Trophoblast cell (in vitro differentiated cells and primary cell): Measurements from ENCODE around the gene HERC6.

Experiments
- DNase-seq, 2 donors: peaks; one replicate each; pipeline ENCODE4 v3.0.0-alpha.2; 2016
- H2AFZ ChIP-seq: 2 replicates; pipeline ENCODE4 v1.6.1; 2013; ENCODE audit warnings: low read length, moderate library complexity, mild to moderate bottlenecking; ENCODE audit not compliant: insufficient read depth, poor library complexity
- H2AK5ac ChIP-seq: 2 replicates; pipeline ENCODE4 v1.6.1; 2013; ENCODE audit warnings: mild to moderate bottlenecking, low read length
- H2BK120ac ChIP-seq: 2 replicates; pipeline ENCODE4 v1.6.1; 2013; ENCODE audit warnings: low read length, mild to moderate bottlenecking, moderate library complexity; ENCODE audit not compliant: insufficient read depth, poor library complexity
- H2BK12ac ChIP-seq: 2 replicates; pipeline ENCODE4 v1.6.1; 2013; ENCODE audit warnings: mild to moderate bottlenecking, low read length, moderate library complexity
- H2BK5ac ChIP-seq: 2 replicates; pipeline ENCODE4 v1.6.1; 2013; ENCODE audit warnings: low read length, low read depth, moderate library complexity, mild to moderate bottlenecking; ENCODE audit not compliant: poor library complexity
- H3K14ac ChIP-seq: 2 replicates; pipeline ENCODE4 v1.6.1; 2013; ENCODE audit warnings: mild to moderate bottlenecking, low read length
- H3K18ac ChIP-seq: 2 replicates; pipeline ENCODE4 v1.6.1; 2013; ENCODE audit warnings: mild to moderate bottlenecking, low read length
- H3K23ac ChIP-seq: 2 replicates; pipeline ENCODE4 v1.6.1; 2013; ENCODE audit warnings: low read length
- H3K27ac ChIP-seq: 2 replicates; pipeline ENCODE4 v1.5.1; 2013; ENCODE audit warnings: low read depth, mild to moderate bottlenecking, inconsistent platforms, low read length, moderate library complexity
- H3K27me3 ChIP-seq: 2 replicates; pipeline ENCODE4 v1.6.1; 2013; ENCODE audit warnings: inconsistent platforms, mild to moderate bottlenecking, low read length, moderate library complexity; ENCODE audit not compliant: insufficient read depth
- H3K36me3 ChIP-seq, 2 experiments: 1 replicate in 1 of 2; 2 replicates in 1 of 2; pipeline ENCODE4 v1.6.1; 2013; ENCODE audit warnings: low read length in 2 of 2, mild to moderate bottlenecking in 2 of 2, moderate library complexity in 1 of 2; ENCODE audit not compliant: insufficient read depth in 2 of 2, control insufficient read depth in 1 of 2
- H3K4ac ChIP-seq: 2 replicates; pipeline ENCODE4 v1.6.1; 2013; ENCODE audit warnings: low read depth, mild to moderate bottlenecking, low read length, moderate library complexity
- H3K4me1 ChIP-seq, 2 experiments: 1 replicate in 1 of 2; 2 replicates in 1 of 2; pipeline ENCODE4 v1.6.1; 2013; ENCODE audit warnings: low read length in 2 of 2, mild to moderate bottlenecking in 2 of 2, moderate library complexity in 1 of 2; ENCODE audit not compliant: insufficient read depth in 2 of 2, control insufficient read depth in 1 of 2
- H3K4me2 ChIP-seq: 2 replicates; pipeline ENCODE4 v1.6.1; 2013; ENCODE audit warnings: inconsistent platforms, mild to moderate bottlenecking, low read length, moderate library complexity
- H3K4me3 ChIP-seq: 2 replicates; pipeline ENCODE4 v1.5.1; 2013; ENCODE audit warnings: mild to moderate bottlenecking, low read depth, low read length, inconsistent platforms
- H3K79me1 ChIP-seq: one replicate; pipeline ENCODE4 v1.6.1; 2013; ENCODE audit warnings: low read length
- H3K79me2 ChIP-seq: 2 replicates; pipeline ENCODE4 v1.6.1; 2013; ENCODE audit warnings: low read length, mild to moderate bottlenecking; ENCODE audit not compliant: control insufficient read depth, insufficient read depth, poor library complexity
- H3K9ac ChIP-seq: 2 replicates; pipeline ENCODE4 v1.6.1; 2013; ENCODE audit warnings: mild to moderate bottlenecking, low read length
- H3K9me3 ChIP-seq: 2 replicates; pipeline ENCODE4 v1.6.1; 2013; ENCODE audit warnings: low read depth, mild to moderate bottlenecking, control low read depth, inconsistent platforms, low read length; ENCODE audit not compliant: insufficient read depth
- H4K12ac ChIP-seq: 2 replicates; pipeline ENCODE4 v1.6.1; 2013; ENCODE audit warnings: low read depth, mild to moderate bottlenecking, low read length, moderate library complexity
- H4K8ac ChIP-seq: 2 replicates; pipeline ENCODE4 v1.6.1; 2013; ENCODE audit warnings: low read depth, mild to moderate bottlenecking, low read length, moderate library complexity
- H4K91ac ChIP-seq: one replicate; pipeline ENCODE4 v1.6.1; 2013; ENCODE audit warnings: low read depth, mild to moderate bottlenecking, low read length, moderate library complexity
- WGBS: extraction: QIAGEN DNeasy Blood & Tissue Kit; methylation state at CpG from one replicate; pipeline ENCODE4 v1.1.7; 2013; ENCODE audit warnings: missing lambda C conversion rate; ENCODE audit not compliant: insufficient read length, insufficient coverage; ENCODE audit errors: extremely low coverage; 5-methylcytosine and 5-hydroxymethylcytosine counted together

The HERC6 gene

DNA sequence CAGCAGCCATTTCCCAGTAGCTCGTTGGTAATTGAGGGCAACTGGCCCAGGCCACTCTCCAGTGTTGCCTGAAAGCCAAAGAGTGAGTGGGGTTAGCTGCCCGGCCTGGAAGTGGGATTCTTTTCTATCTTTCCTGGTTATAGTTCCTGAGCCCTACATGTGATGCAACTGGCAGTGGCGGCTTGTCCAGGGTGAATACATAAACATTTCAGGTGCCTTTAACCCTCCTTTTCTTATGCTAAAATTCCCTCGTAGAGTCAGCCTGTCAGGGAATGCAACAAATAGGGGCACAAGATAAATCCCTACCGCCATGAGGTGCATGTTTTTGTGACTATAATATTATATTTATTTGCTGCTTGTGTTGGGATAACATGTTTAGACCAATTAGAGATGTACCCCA, 64.8 kb downstream of the HERC6 start:
- no peak overlapping the region for H4K8ac ChIP-seq
- H3K4me3 ChIP-seq, result no peak overlapping the region
- no peak overlapping the region for H4K12ac ChIP-seq
- H3K23ac ChIP-seq, result no peak overlapping the region
- no peak overlapping the region for H2BK120ac ChIP-seq
- no peak for DNase-seq
- peaks cover 5 to 6% of the 10 kb centered on the region in 2 experiments for H3K4me1 ChIP-seq
- H3K4ac ChIP-seq, result no peak overlapping the region
- H3K27me3 ChIP-seq, result no peaks in the 10 kb centered on the region
- H2AK5ac ChIP-seq, result no peak overlapping the region
- no peak overlapping the region for H3K4me2 ChIP-seq
- H3K9ac ChIP-seq, result no peak overlapping the region
- H3K27ac ChIP-seq, result no peak overlapping the region
- no peaks in the 10 kb centered on the region for H3K9me3 ChIP-seq
- H3K36me3 ChIP-seq, result peaks cover 0 to 2% of the 10 kb centered on the region in 2 experiments
- no peak overlapping the region for H2AFZ ChIP-seq
- H2BK5ac ChIP-seq, result no peak overlapping the region
- no peak overlapping the region for H4K91ac ChIP-seq
- no peaks in the 10 kb centered on the region for H3K79me2 ChIP-seq
- no peak overlapping the region for H3K14ac ChIP-seq
- H2BK12ac ChIP-seq, result no peak overlapping the region
- H3K79me1 ChIP-seq, result peaks cover 2% of the 10 kb centered on the region
- no peak overlapping the region for H3K18ac ChIP-seq
- no CpG with 5 or more reads among the region's 5 CpGs for whole genome bisulfite sequencing

DNA sequence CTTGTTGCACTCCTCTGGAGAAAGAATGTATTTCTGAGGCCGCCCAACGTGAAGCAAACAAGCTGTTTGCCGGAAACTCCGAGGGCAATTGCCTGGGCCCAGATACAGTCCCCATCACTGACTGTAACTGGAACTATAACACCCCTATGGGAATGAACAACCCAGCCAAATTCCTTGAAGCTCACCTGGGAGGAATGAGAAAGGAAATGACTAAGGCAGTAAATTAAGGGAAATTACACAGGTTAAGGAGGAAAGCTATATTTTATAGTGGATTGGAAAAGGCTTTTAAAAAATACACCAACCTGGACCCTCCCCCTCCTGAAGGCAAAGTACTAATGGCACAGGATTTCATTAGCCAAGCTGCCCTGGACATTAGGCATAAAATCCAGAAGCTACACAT, 66.6 kb downstream of the HERC6 start:
- Histone ChIP-seq H3K9ac (no peak overlapping the region), H3K4me1 (peaks cover 2 to 6% of the 10 kb centered on the region in 2 experiments), H3K4ac (no peak overlapping the region), H4K91ac (no peak overlapping the region), H3K36me3 (peaks cover 0 to 2% of the 10 kb centered on the region in 2 experiments), H2AK5ac (no peak overlapping the region), H4K12ac (no peak overlapping the region), H2BK12ac (no peak overlapping the region), H3K18ac (no peak overlapping the region), H3K14ac (no peak overlapping the region), H2BK5ac (no peak overlapping the region), H2AFZ (no peak overlapping the region), H3K27me3 (no peaks in the 10 kb centered on the region), H3K23ac (no peak overlapping the region), H3K79me1 (no peaks in the 10 kb centered on the region), H4K8ac (no peak overlapping the region), H3K9me3 (no peaks in the 10 kb centered on the region), H2BK120ac (no peak overlapping the region), H3K4me2 (no peak overlapping the region), H3K79me2 (no peaks in the 10 kb centered on the region), H3K27ac (no peak overlapping the region), H3K4me3 (no peak overlapping the region)
- no CpG with 5 or more reads among the region's 4 CpGs for WGBS
- DNase-seq, result no peak

DNA sequence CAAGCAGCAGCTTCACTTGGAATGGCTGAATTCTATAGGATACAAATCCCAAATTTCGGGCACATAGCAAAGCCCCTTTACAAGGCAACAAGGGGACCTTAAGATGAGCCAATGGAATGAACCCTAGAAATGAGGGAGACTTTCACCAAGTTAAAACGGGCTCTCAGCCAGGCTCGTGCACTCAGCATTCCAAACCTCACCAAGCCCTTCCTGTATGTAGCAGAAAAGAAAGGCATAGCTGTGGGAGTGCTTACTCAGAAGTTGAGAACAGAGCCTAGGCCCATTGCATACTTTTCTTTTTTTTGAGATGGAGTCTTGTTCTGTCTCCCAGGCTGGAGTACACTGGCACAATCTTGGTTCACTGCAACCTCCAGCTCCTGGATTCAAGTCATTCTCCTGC, 67.5 kb downstream of the HERC6 start:
- Histone ChIP-seq H3K14ac (no peak overlapping the region), H3K23ac (no peak overlapping the region), H3K27me3 (no peaks in the 10 kb centered on the region), H3K4ac (no peak overlapping the region), H2BK120ac (no peak overlapping the region), H3K9ac (no peak overlapping the region), H3K9me3 (no peaks in the 10 kb centered on the region), H3K79me1 (no peaks in the 10 kb centered on the region), H2BK5ac (no peak overlapping the region), H3K4me2 (no peak overlapping the region), H4K91ac (no peak overlapping the region), H2AFZ (no peak overlapping the region), H2BK12ac (no peak overlapping the region), H4K8ac (no peak overlapping the region), H3K4me3 (no peak overlapping the region), H4K12ac (no peak overlapping the region), H3K4me1 (peaks cover 0 to 5% of the 10 kb centered on the region in 2 experiments), H3K79me2 (no peaks in the 10 kb centered on the region), H3K18ac (no peak overlapping the region), H2AK5ac (no peak overlapping the region), H3K27ac (no peak overlapping the region), H3K36me3 (peaks cover 0 to 2% of the 10 kb centered on the region in 2 experiments)
- WGBS, result no CpG with 5 or more reads among the region's 3 CpGs
- no peak for DNase-seq

DNA sequence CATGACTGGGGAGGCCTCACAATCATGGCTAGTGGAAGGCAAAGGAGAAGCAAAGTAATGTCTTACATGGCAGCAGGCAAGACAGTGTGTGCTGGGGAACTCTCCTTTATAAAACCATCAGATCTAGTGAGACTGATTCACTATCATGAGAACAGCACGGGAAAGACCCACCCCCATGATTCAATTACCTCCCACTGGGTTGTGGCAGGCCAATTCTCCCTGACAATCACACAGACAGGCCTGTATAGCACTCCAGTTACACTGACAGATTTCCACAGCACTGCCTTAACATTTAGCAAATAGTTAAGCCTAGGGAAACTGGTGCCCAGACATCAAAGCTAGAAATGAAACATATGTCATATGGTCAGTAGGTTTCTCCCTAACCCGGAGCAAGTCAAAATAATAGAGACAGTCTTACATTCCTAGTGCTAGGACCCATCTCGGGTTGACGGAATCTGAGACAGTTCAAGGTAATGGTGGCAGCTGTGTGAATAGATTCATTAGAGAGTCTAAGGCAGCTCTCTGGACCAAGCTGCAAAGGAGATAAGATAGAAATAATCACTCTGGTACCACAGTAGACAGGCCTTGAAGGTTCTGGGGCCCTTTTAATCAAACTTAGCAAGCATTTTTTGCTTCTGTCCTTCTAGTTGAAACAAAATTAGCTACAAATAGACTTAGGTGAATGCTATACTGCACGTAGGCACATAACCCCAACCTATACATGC, 68.9 kb downstream of the HERC6 start:
- Histone ChIP-seq H4K8ac (no peak overlapping the region), H3K9ac (no peak overlapping the region), H3K4me1 (peaks cover 0 to 5% of the 10 kb centered on the region in 2 experiments), H3K4me3 (no peak overlapping the region), H3K14ac (no peak overlapping the region), H3K27ac (no peak overlapping the region), H4K91ac (no peak overlapping the region), H2AFZ (no peak overlapping the region), H3K79me1 (no peaks in the 10 kb centered on the region), H3K4ac (no peak overlapping the region), H4K12ac (no peak overlapping the region), H3K4me2 (no peak overlapping the region), H2BK12ac (no peak overlapping the region), H3K9me3 (no peaks in the 10 kb centered on the region), H3K36me3 (peaks cover 0 to under 1% of the 10 kb centered on the region in 2 experiments), H3K79me2 (no peaks in the 10 kb centered on the region), H2BK5ac (no peak overlapping the region), H2BK120ac (no peak overlapping the region), H3K23ac (no peak overlapping the region), H2AK5ac (no peak overlapping the region), H3K27me3 (no peaks in the 10 kb centered on the region), H3K18ac (no peak overlapping the region)
- WGBS, result no CpG with 5 or more reads among the region's 5 CpGs
- peak in 1 of 2 donors; percentile 3 for DNase-seq
